A549 (cell line): ENCODE data around the gene MRPS18B.

Source experiments
- CTCF ChIP-seq: fragments of >200 bp; sonication (Bioruptor Twin); formaldehyde crosslinking; IDR thresholded peaks from 3 replicates; pipeline ENCODE4 v1.5.1; 2016
- HDAC2 ChIP-seq: fragments of 200-600 bp; sonication (generic); IDR thresholded peaks from 2 replicates; pipeline ENCODE4 v1.6.1; 2016
- JUN ChIP-seq, 2 experiments: fragments of >200 bp; sonication (Bioruptor Twin); formaldehyde crosslinking; IDR thresholded peaks; 2 replicates in 1 of 2; 3 replicates in 1 of 2; pipeline ENCODE4 v1.6.1; 2016 to 2017
- PBX3 ChIP-seq: IDR thresholded peaks from 2 replicates; pipeline ENCODE4 v1.6.1; 2012

- TF ChIP-seq PBX3 (no peak), JUN (IDR thresholded peaks at IDR 0.05) (no peak), HDAC2 (no peak), CTCF (no peak; the same call in 2 of the 3 replicates)
These were observed 5.4 kb upstream of the MRPS18B start for GRCh38 chr6:30612213-30612612.
